SH-SY5Y (cell line): ENCODE measurements around the gene DLK1.

Experiments used
- GATA2 ChIP-seq: IDR thresholded peaks from 2 replicates; pipeline ENCODE4 v1.6.1; 2011; ENCODE audit warnings: mild to moderate bottlenecking, low read depth, low read length
- GATA3 ChIP-seq: IDR thresholded peaks from 2 replicates; pipeline ENCODE4 v1.6.1; 2011; ENCODE audit warnings: low read depth, mild to moderate bottlenecking, low read length, moderate library complexity

- TF ChIP-seq GATA3, result no peak
- TF ChIP-seq GATA2, result no peak
Observed at GRCh38 chr14:100706860-100707259, 19.8 kb upstream of the DLK1 start.
